PC-9 (cell line): ENCODE results near the gene SIRT2. TPM values are rescaled to one million over a fixed set of nuclear protein-coding genes. Genes with fewer than 3 reads are reported as not detected.
A peak's percentile ranks its signal among the peaks of the same experiment; 100 is the strongest.
"Not testable (repeated sequence)": the region's sequence is repeated elsewhere in the genome, so short reads cannot be mapped to it uniquely, and the experiment has no call there.

Experiments
- BruUV-seq: library from RNA; stranded (reverse); fragments of 400-500 nt; replicated peaks from 2 replicates; lab custom pipeline; 2021; lab: Mats Ljungman, UMichigan
- CTCF ChIA-PET: fragments of 300-600 bp; sonication (Branson Sonifier 250); formaldehyde crosslinking; loops from one replicate; lab custom pipeline; 2022; ENCODE audit warnings: antibody characterized with exemption; lab: Charles Lee
- POLR2A ChIA-PET: fragments of 300-600 bp; sonication (Branson Sonifier 250); formaldehyde crosslinking; loops from one replicate; lab custom pipeline; 2022; ENCODE audit warnings: antibody characterized with exemption; ENCODE audit not compliant: unreplicated experiment; lab: Charles Lee
- DNase-seq, 2 experiments: peaks; one replicate each; pipeline versions ENCODE4 v3.0.0 to v3.0.0-alpha.2; 2015 to 2022; ENCODE audit warnings: mixed read lengths in 1 of 2
- H2AFZ ChIP-seq: fragments of 200-600 bp; sonication (generic); 2 replicates; pipeline ENCODE4 v1.8.1; 2017; ENCODE audit warnings: antibody characterized with exemption
- H3F3A ChIP-seq: fragments of 200-600 bp; sonication (generic); 2 replicates; pipeline ENCODE4 v1.8.1; 2017; ENCODE audit warnings: antibody characterized with exemption, mild to moderate bottlenecking, low read depth; ENCODE audit not compliant: insufficient read depth
- H3K27ac ChIP-seq: fragments of 200-600 bp; sonication (generic); 2 replicates; pipeline ENCODE4 v1.6.1; 2016; ENCODE audit warnings: mixed run types
- H3K27me3 ChIP-seq: fragments of 200-600 bp; sonication (generic); 2 replicates; pipeline ENCODE4 v1.6.1; 2016; ENCODE audit warnings: low read depth, mixed run types; ENCODE audit not compliant: insufficient read depth
- H3K36me3 ChIP-seq: fragments of 200-600 bp; sonication (generic); 2 replicates; pipeline ENCODE4 v1.6.1; 2016; ENCODE audit warnings: low read depth, mixed run types
- H3K4me1 ChIP-seq: fragments of 200-600 bp; sonication (generic); replicated peaks from 2 replicates; pipeline ENCODE4 v1.6.1; 2016; ENCODE audit warnings: mixed run types; ENCODE audit not compliant: insufficient read depth
- H3K4me2 ChIP-seq: fragments of 200-600 bp; sonication (generic); 2 replicates; pipeline ENCODE4 v1.6.1; 2017; ENCODE audit warnings: mixed run types
- H3K4me3 ChIP-seq: fragments of 200-600 bp; sonication (generic); 2 replicates; pipeline ENCODE4 v1.6.1; 2016; ENCODE audit warnings: mixed run types
- H3K79me2 ChIP-seq: fragments of 200-600 bp; sonication (generic); 2 replicates; pipeline ENCODE4 v1.6.1; 2017; ENCODE audit warnings: low read depth, mixed run types
- H3K9me2 ChIP-seq: fragments of 200-600 bp; sonication (generic); 2 replicates; pipeline ENCODE4 v1.8.1; 2017; ENCODE audit warnings: mild to moderate bottlenecking; ENCODE audit not compliant: insufficient read depth
- H3K9me3 ChIP-seq: fragments of 200-600 bp; sonication (generic); 2 replicates; pipeline ENCODE4 v1.8.1; 2016; ENCODE audit warnings: low read depth; ENCODE audit not compliant: insufficient read depth
- H4K20me1 ChIP-seq: fragments of 200-600 bp; sonication (generic); 2 replicates; pipeline ENCODE4 v1.8.1; 2017; ENCODE audit not compliant: insufficient read depth
- CTCF ChIP-seq: fragments of 200-600 bp; sonication (generic); conservative IDR thresholded peaks from 2 replicates; pipeline ENCODE4 v1.6.1; 2017; ENCODE audit warnings: mixed run types, antibody characterized with exemption, mild to moderate bottlenecking, moderate library complexity
- EZH2 ChIP-seq: fragments of 200-600 bp; sonication (generic); IDR thresholded peaks from 2 replicates; pipeline ENCODE4 v1.8.0; 2017; ENCODE audit warnings: antibody characterized with exemption, low read depth
- intact Hi-C: fragments of 100-400 bp; cut with micrococcal nuclease; formaldehyde crosslinking; loops from one replicate; pipeline ENCODE4 v1.10.0; 2022; ENCODE audit not compliant: unreplicated experiment
- total RNA-seq: library from RNA; stranded (reverse); gene quantifications from 2 replicates; pipeline ENCODE4 v1.2.3, GENCODE V29; 2021

SIRT2 gene
- total RNA-seq, 1 experiment from 2014 or later, result 32.9 TPM

DNA sequence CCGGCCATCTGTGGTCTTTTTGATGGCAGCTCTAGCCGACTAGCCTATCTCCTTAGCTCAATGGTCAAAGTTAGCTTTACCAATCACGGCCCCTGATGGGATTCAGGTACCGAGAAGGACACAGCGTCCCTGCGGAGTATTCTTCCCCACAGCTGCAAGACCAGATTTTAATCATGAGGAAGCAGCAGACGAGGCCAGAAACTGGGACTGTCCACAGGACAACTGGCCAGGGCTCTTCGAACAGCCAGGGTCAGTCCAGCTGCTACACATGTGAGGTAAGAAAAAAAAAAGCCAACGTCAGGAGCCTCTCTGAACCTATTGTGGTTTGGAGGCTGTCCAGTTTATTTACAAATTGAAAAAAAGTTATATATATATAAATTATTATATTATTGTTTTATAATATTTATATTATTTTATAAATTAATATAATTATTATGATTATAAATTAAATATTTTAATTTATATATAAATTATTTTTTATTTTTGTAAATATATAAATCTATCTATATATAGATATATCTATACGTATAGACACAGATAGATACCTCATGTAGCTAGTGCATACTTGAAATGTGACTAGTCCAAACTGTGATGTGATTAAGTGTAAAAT lies 32.1 kb downstream of the SIRT2 start:
- Histone ChIP-seq H3K9me2 (no peaks in the 10 kb centered on the region), H3K4me1 (peaks cover 40% of the 10 kb centered on the region), H3K4me2 (no peak overlapping the region), H3K4me3 (no peak overlapping the region), H3K36me3 (no peaks in the 10 kb centered on the region), H3K79me2 (no peaks in the 10 kb centered on the region), H3K9me3 (no peaks in the 10 kb centered on the region), H3K27ac (no peak overlapping the region), H4K20me1 (no peaks in the 10 kb centered on the region), H2AFZ (no peak overlapping the region), H3K27me3 (no peaks in the 10 kb centered on the region), H3F3A (peaks cover 41% of the 10 kb centered on the region)
- ChIA-PET CTCF (no interaction called here), POLR2A (no interaction called here)
- BruUV-seq, result no TSS peak
- intact Hi-C loops, result no loop called here
- DNase-seq, result no peak
- TF ChIP-seq EZH2 (no peak), CTCF (no peak)

GRCh38 chr19:38862321-38863059 lies 36.9 kb downstream of the SIRT2 start:
- no peak overlapping the region for H3K4me2 ChIP-seq
- H3F3A ChIP-seq, result peaks cover 54% of the 10 kb centered on the region
- DNase-seq, result peak in 1 of 2 experiments; percentile 53
- H3K4me1 ChIP-seq, result peaks cover 52% of the 10 kb centered on the region
- no peaks in the 10 kb centered on the region for H3K9me2 ChIP-seq
- H3K36me3 ChIP-seq, result no peaks in the 10 kb centered on the region
- intact Hi-C loops, result no loop called here
- no peak overlapping the region for H2AFZ ChIP-seq
- ChIA-PET POLR2A (interaction anchor here (0.6 kb wide), 2 partner anchors 11 to 68 kb away, joined by 4 read pairs; partner anchors contain the start of genes MRPS12 and SARS2), CTCF (no interaction called here)
- H3K79me2 ChIP-seq, result no peaks in the 10 kb centered on the region
- no peak for TF ChIP-seq EZH2
- no peak for TF ChIP-seq CTCF
- no peak overlapping the region for H3K4me3 ChIP-seq
- no peaks in the 10 kb centered on the region for H3K27me3 ChIP-seq
- no TSS peak for BruUV-seq
- H3K9me3 ChIP-seq, result no peaks in the 10 kb centered on the region
- peak overlapping the region; percentile 99 for H3K27ac ChIP-seq
- H4K20me1 ChIP-seq, result no peaks in the 10 kb centered on the region

DNA sequence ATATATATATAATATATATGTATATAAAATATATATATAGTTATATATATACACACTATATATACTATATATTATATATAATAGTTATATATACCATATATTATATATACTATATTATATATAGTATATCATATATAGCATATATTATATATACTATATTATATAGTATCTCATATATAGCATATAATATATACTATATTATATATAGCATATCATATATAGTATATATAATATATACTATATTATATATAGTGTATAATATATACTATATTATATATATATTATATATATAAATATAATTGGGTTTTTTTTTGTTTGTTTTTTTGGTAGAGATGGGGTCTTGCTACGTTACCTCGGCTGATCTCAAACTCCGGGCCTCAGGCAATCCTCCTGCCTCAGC lies 38.0 kb downstream of the SIRT2 start:
- TF ChIP-seq CTCF, result no peak
- no peak for TF ChIP-seq EZH2
- no peak overlapping the region for H2AFZ ChIP-seq
- no peaks in the 10 kb centered on the region for H3K9me3 ChIP-seq
- H3F3A ChIP-seq, result peaks cover 51% of the 10 kb centered on the region
- H4K20me1 ChIP-seq, result no peaks in the 10 kb centered on the region
- ChIA-PET CTCF (no interaction called here), POLR2A (interaction anchor here (0.6 kb wide), 2 partner anchors 29 to 481 kb away, joined by 4 to 19 read pairs; partner anchors contain the start of genes ECH1 and SAMD4B)
- no peaks in the 10 kb centered on the region for H3K27me3 ChIP-seq
- H3K27ac ChIP-seq, result no peak overlapping the region
- no peak overlapping the region for H3K4me2 ChIP-seq
- H3K4me3 ChIP-seq, result no peak overlapping the region
- peaks cover 50% of the 10 kb centered on the region for H3K4me1 ChIP-seq
- no peaks in the 10 kb centered on the region for H3K9me2 ChIP-seq
- no TSS peak for BruUV-seq
- no peak for DNase-seq
- intact Hi-C loops, result no loop called here
- no peaks in the 10 kb centered on the region for H3K79me2 ChIP-seq
- no peaks in the 10 kb centered on the region for H3K36me3 ChIP-seq

DNA sequence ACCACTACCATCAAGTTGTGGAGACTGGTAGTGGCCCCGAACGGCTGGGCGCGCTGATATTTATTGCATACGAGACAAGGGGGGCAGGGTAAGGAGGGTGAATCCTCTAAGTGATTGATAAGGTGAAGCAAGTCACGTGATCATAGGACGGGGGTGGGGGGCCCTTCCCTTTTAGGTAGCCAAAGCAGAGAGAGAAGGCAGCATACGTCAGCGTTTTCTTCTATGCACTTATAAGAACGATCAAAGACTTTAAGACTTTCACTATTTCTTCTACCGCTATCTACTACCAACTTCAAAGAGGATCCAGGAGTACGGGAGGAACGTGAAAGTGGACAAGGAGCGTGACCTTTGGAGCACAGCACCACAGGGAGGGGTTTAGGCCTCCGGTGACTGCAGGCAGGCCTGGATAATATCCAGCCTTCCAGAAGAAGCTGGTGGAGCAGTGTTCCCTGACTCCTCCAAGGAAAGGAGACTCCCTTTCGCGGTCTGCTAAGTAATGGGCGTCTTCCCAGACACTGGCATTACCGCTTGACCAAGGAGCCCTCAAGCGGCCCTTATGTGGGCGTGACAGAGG lies 39.7 kb downstream of the SIRT2 start:
- POLR2A ChIA-PET, result interaction anchor here (0.7 kb wide), 1 partner anchor 97 kb away, joined by 5 read pairs; no protein-coding TSS in a partner anchor
- H3K9me2 ChIP-seq, DNase-seq, H3K4me3 ChIP-seq, H2AFZ ChIP-seq, H3K79me2 ChIP-seq, CTCF ChIA-PET, H3K9me3 ChIP-seq, H3K4me2 ChIP-seq, intact Hi-C loops, BruUV-seq, H3K27me3 ChIP-seq, H4K20me1 ChIP-seq, H3K27ac ChIP-seq, H3K36me3 ChIP-seq: not testable (repeated sequence)
- peaks cover 36% of the 10 kb centered on the region for H3K4me1 ChIP-seq
- H3F3A ChIP-seq, result peaks cover 39% of the 10 kb centered on the region
